DOHH2 (cell line): Measurements from ENCODE around the gene UBE2Z.
"Not testable (repeated sequence)": the region's sequence is repeated elsewhere in the genome, so short reads cannot be mapped to it uniquely, and the experiment has no call there.

ENCODE experiments used
- H3F3A ChIP-seq: fragments of 200-600 bp; sonication (generic), shearing (Covaris generic); 2 replicates; pipeline ENCODE4 v1.6.0; 2016; ENCODE audit warnings: antibody characterized with exemption, mild to moderate bottlenecking; ENCODE audit not compliant: control insufficient read depth, insufficient read depth
- H3K27ac ChIP-seq: fragments of 200-600 bp; sonication (generic); 2 replicates; pipeline ENCODE4 v1.5.1; 2014; ENCODE audit warnings: low read depth, mild to moderate bottlenecking, low read length, moderate library complexity
- H3K27me3 ChIP-seq: fragments of 200-600 bp; sonication (generic); 2 replicates; pipeline ENCODE4 v1.6.1; 2014; ENCODE audit warnings: mild to moderate bottlenecking, low read length, mixed read lengths; ENCODE audit not compliant: control insufficient read depth
- H3K36me3 ChIP-seq: fragments of 200-600 bp; sonication (generic); 2 replicates; pipeline ENCODE4 v1.6.1; 2014; ENCODE audit warnings: mild to moderate bottlenecking, low read length, moderate library complexity, mixed read lengths; ENCODE audit not compliant: control insufficient read depth
- H3K4me1 ChIP-seq: fragments of 200-600 bp; sonication (generic); 2 replicates; pipeline ENCODE4 v1.6.1; 2014; ENCODE audit warnings: mild to moderate bottlenecking, low read length, mixed read lengths; ENCODE audit not compliant: control insufficient read depth
- H3K4me2 ChIP-seq: fragments of 200-600 bp; sonication (generic); 2 replicates; pipeline ENCODE4 v1.6.0; 2014; ENCODE audit warnings: mild to moderate bottlenecking, low read length, moderate library complexity
- H3K4me3 ChIP-seq: fragments of 200-600 bp; sonication (generic); 2 replicates; pipeline ENCODE4 v1.5.1; 2014; ENCODE audit warnings: mild to moderate bottlenecking, low read length, mixed read lengths
- H3K79me2 ChIP-seq: fragments of 200-600 bp; sonication (generic); 2 replicates; pipeline ENCODE4 v1.6.1; 2014; ENCODE audit warnings: mild to moderate bottlenecking, low read length, mixed read lengths; ENCODE audit not compliant: control insufficient read depth
- H3K9me2 ChIP-seq: fragments of 200-600 bp; sonication (generic); replicated peaks from 2 replicates; pipeline ENCODE4 v1.6.1; 2014; ENCODE audit warnings: mild to moderate bottlenecking, low read length, mixed read lengths; ENCODE audit not compliant: control insufficient read depth
- H3K9me3 ChIP-seq: fragments of 200-600 bp; sonication (generic); 2 replicates; pipeline ENCODE4 v1.6.1; 2014; ENCODE audit warnings: antibody characterized with exemption, low read length, mixed read lengths; ENCODE audit not compliant: control insufficient read depth, insufficient read depth
- H4K20me1 ChIP-seq: fragments of 200-600 bp; sonication (generic); 2 replicates; pipeline ENCODE4 v1.6.0; 2014; ENCODE audit warnings: low read depth, mild to moderate bottlenecking, antibody characterized with exemption, low read length, moderate library complexity; ENCODE audit not compliant: control insufficient read depth, insufficient read depth
- EZH2phosphoT487 ChIP-seq: fragments of 200-600 bp; sonication (generic); IDR thresholded peaks from 2 replicates; pipeline ENCODE4 v1.6.1; 2017; ENCODE audit warnings: borderline replicate concordance, mild to moderate bottlenecking, antibody characterized with exemption, low read length, moderate library complexity, mixed read lengths
- TF ChIP-seq, protein P1 (sequence below): fragments of 200-600 bp; sonication (generic); IDR thresholded peaks from one replicate; pipeline ENCODE4 v1.5.1; 2014; ENCODE audit warnings: antibody characterized with exemption, mild to moderate bottlenecking, low read depth, low read length; ENCODE audit not compliant: poor library complexity, severe bottlenecking

Gene UBE2Z

DNA sequence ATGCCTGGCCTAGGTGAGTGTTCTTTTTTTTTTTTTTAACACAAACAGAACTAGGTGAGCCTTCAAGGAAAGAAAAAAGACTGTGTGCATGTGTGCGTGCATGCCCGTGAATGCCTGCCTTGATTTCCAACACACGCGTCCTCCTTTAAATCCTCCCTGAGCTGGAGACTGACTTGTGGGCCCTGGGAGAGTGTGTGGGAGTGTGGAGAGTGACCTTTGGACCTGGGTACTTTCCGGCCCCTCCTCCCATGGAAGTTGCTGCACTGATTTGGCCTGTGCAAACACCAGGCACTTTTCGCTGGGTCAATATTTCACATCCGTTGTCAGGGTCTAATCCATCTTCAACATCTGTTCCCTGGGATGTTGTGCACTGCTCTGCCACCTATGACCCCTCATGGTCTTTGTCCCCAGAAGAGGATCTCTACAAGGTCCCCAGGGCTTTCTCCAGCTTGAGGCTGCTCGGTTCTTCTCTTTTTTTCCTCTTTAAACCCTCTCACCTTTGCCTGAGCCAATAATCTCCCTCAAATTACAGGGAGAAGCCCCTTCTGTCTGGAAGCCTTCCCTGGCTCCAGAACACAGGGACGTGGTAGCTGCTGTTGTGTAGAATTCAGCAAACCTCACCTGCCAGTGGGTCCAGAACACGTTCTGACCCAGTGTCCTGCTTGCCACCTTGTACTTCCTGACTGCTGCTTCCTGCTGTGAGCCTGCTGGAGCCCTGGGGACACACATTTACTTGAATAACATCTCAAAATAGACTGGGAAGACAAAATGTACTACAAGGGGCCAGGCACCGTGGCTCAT is 36.5 kb upstream of the UBE2Z start:
- no peaks in the 10 kb centered on the region for H4K20me1 ChIP-seq
- no peaks in the 10 kb centered on the region for H3K79me2 ChIP-seq
- H3K9me3 ChIP-seq = no peaks in the 10 kb centered on the region
- no peaks in the 10 kb centered on the region for H3K9me2 ChIP-seq
- H3K36me3 ChIP-seq = no peaks in the 10 kb centered on the region
- H3K4me1 ChIP-seq = no peaks in the 10 kb centered on the region
- TF ChIP-seq, protein P1, sequence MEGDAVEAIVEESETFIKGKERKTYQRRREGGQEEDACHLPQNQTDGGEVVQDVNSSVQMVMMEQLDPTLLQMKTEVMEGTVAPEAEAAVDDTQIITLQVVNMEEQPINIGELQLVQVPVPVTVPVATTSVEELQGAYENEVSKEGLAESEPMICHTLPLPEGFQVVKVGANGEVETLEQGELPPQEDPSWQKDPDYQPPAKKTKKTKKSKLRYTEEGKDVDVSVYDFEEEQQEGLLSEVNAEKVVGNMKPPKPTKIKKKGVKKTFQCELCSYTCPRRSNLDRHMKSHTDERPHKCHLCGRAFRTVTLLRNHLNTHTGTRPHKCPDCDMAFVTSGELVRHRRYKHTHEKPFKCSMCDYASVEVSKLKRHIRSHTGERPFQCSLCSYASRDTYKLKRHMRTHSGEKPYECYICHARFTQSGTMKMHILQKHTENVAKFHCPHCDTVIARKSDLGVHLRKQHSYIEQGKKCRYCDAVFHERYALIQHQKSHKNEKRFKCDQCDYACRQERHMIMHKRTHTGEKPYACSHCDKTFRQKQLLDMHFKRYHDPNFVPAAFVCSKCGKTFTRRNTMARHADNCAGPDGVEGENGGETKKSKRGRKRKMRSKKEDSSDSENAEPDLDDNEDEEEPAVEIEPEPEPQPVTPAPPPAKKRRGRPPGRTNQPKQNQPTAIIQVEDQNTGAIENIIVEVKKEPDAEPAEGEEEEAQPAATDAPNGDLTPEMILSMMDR = no peak
- TF ChIP-seq EZH2phosphoT487 = no peak
- no peaks in the 10 kb centered on the region for H3F3A ChIP-seq
- H3K4me2 ChIP-seq = no peak overlapping the region
- no peak overlapping the region for H3K4me3 ChIP-seq
- H3K27me3 ChIP-seq = peaks cover 15% of the 10 kb centered on the region
- no peak overlapping the region for H3K27ac ChIP-seq

DNA sequence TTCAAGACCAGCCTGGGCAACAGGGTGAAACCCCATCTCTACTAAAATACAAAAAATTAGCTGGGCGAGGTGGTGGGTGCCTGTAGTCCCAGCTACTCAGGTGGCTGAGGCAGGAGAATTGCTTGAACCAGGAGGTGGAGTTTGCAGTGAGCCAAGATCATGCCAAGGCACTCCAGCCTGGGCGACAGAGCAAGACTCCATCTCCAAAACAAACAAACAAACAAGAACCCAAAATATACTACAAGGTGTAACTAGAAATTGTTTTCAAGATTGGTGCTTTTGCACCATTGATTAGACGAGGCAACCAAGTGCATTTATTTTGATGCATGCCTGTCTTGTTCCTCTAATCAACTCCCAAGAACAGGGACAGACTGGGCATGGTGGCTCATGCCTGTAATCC is 35.8 kb upstream of the UBE2Z start:
- not testable (repeated sequence) for H3K9me3 ChIP-seq, H3F3A ChIP-seq, H3K4me3 ChIP-seq, H3K9me2 ChIP-seq, H3K27ac ChIP-seq, H3K36me3 ChIP-seq, H4K20me1 ChIP-seq, H3K4me2 ChIP-seq, H3K79me2 ChIP-seq, H3K4me1 ChIP-seq
- peaks cover 16% of the 10 kb centered on the region for H3K27me3 ChIP-seq

DNA sequence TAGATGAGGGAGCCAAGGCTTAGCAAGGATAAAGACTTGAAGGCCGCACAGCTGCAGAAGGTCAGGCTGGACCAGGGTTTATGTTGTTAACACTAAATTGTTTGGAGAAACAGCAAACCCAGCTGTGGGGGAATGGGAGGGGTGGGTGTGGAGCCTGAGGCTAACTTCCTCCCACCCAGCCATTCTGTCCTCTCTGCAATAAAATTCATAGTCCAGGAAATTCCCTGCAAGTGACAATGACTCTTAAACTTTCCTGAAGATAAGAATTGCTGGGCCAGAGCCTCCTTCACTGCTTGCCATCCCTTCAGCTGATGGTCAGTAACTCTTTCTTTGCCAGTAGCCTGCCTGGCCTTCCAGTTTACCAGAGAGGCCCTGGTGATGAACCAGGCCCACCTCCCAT is 35.0 kb upstream of the UBE2Z start:
- Histone ChIP-seq H3K27me3 (peaks cover 18% of the 10 kb centered on the region), H3K79me2 (no peaks in the 10 kb centered on the region), H3K4me2 (no peak overlapping the region), H3F3A (no peaks in the 10 kb centered on the region), H3K27ac (no peak overlapping the region), H3K9me3 (no peaks in the 10 kb centered on the region), H3K4me1 (no peaks in the 10 kb centered on the region), H3K4me3 (no peak overlapping the region), H3K9me2 (no peaks in the 10 kb centered on the region), H4K20me1 (no peaks in the 10 kb centered on the region), H3K36me3 (no peaks in the 10 kb centered on the region)
- no peak for TF ChIP-seq EZH2phosphoT487
- TF ChIP-seq, protein P1 = no peak

DNA sequence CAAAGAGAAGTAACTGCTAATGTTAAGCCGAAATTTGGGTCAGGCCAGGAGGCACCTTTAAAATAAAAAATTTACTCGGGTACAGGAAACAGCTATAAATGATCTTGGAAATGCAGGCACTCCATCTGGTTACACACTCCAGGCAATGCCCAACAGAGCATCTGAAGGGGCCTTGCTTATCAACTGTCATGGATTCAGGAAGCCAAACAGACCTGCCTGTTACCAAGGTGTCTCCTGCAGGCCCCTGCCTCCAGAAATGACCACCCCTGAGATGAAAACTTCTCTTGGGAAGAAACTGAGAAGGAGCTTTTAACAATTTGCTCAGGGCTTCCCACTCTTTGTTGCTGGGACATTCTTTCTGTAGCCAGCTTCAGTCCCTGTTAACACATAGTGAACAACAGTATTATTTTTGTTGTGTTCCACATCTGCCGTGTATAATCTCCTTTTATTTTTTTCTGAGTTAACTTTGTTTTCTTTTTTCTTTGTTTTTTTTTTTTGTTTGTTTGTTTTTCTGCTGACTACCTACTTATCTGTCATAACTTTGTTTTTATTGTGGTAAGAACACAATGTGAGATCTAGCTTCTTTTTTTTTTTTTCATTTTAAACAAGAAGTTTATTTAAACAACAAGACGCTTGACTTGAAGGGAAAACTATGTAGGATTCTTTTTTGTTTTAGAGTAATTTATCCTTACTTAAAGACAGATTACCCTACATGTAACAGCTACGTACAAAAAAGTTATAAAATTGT is 34.3 kb upstream of the UBE2Z start:
- no peaks in the 10 kb centered on the region for H3K9me2 ChIP-seq
- peaks cover 18% of the 10 kb centered on the region for H3K27me3 ChIP-seq
- TF ChIP-seq EZH2phosphoT487 = no peak
- TF ChIP-seq, protein P1 = no peak
- no peaks in the 10 kb centered on the region for H3K4me1 ChIP-seq
- no peaks in the 10 kb centered on the region for H4K20me1 ChIP-seq
- no peaks in the 10 kb centered on the region for H3K36me3 ChIP-seq
- no peaks in the 10 kb centered on the region for H3K9me3 ChIP-seq
- no peak overlapping the region for H3K4me2 ChIP-seq
- H3F3A ChIP-seq = no peaks in the 10 kb centered on the region
- H3K27ac ChIP-seq = no peak overlapping the region
- H3K79me2 ChIP-seq = no peaks in the 10 kb centered on the region
- H3K4me3 ChIP-seq = no peak overlapping the region
